ENCODE data around the gene TUBGCP2.

DNA sequence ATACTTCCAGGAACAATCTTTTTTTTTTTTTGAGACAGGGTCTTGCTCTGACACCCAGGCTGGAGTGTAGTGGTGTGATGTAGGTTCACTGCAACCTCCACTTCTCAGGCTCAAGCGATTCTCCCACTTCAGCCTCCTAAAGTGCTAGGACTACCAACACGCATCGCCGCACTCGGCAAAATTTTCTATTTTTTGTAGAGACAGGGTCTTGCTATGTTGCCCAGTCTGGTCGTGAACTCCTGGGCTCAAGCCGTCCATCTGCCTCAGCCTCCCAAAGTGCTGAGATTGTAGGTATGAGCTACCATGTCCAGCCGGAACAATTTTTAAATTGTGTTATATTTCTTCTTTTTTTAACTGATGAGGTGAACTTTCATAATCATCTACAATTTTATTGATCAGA lies 2.1 kb upstream of the TUBGCP2 start:
- TF ChIP-seq EZH2 (IDR thresholded peaks at IDR 0.05; ENCODE audit: insufficient read depth, poor library complexity, severe bottlenecking) (no peak), EZH2phosphoT487 (IDR thresholded peaks at IDR 0.05; ENCODE audit: insufficient read depth, low read depth) (no peak)

Data from GM23248 (cell line).